GM04504 (cell line): ENCODE data around the gene BRD7.

Experiments used
- DNase-seq: peaks from one replicate; pipeline ENCODE4 v3.0.0-alpha.2; 2012; ENCODE audit warnings: low read depth

BRD7 gene

DNA sequence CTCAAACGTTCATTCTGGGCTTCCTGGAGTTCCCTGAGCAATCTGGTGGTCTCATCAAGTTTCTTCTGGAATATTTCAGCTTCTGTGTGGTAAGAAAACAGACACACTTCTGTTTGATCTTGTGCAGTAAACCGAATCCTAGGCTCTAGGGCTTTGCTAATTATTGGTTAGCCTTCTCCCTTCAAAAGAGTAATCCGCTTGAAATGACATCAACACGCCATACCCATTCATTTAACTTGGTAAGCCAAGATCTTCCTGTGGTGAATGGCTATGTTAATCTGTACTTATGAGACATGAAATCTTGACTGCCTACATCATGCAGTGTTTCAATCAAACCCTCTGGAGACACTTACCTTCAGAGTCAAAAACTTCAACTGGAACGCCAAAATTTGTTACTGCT, 48.5 kb downstream of the BRD7 start:
- no peak for DNase-seq

DNA sequence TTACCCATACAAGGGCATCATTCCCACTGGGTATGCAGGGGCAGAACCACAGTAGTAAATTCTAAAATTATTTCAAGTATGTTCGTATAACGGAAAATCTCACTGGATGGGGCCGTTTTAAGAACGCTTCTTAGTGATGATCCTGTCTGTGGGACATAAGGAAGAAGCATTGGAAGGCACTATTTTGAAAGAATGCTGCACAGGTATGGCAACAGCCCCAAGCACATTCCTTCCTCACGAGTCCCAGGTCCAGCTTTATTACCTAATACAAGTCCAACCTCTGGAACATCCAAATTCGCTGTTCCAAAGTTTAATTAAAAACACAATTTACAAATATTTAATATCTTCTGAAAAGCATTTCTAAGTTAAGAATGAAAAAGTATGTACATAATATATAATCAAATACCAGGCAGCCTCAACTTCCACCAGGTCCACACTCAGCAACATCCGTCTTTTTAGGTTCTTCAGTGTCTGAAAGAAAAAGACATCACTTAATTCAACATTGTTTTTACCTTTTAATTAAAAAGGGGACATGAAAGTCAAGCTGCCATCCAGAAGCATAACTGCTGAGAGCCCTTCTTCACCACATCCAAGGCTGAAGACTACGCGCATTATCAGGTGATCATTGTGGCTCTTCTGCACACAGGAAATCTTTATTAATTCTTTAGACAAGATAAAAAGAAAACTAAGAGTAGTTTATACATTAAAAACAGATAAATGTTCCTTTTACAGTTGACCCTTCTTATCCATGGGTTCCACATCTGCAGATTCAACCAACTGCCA, 49.8 kb downstream of the BRD7 start:
- DNase-seq, result no peak

DNA sequence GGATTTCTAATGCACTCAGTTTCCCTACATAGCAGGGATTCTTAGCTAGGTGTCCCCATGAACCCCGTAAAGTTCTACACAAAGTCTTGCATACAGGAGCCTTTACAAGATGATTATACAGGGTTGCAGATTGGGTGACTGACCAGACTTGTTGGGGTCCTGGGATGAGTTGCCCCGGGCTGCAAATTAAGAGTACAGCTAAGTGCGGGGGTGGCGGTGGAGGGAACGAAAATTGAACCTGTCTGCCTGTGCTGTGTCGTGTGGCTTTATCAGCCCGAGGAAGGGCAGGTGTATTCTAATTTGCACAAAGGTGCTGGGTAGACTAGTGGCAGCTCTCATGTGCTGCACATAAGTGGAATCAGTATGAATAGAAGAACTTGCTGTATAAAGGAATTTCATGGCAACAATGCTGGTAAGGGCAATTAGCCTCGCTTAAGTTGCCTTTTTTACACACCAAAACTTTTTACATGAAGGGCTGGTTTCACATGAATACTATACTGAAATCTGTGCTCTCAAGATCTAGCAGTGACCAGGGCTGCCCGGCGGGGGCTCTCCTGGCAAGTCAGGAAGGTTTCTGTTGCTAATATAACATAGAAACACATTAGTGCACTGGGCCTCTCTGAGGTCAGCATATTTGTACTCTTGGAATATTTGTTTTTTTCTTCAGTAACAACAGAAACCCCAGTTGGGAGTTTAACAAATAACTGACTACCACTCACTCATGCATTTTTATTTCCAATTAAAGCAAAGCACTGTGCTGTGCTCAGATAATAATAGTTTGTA, 51.7 kb downstream of the BRD7 start:
- no peak for DNase-seq

DNA sequence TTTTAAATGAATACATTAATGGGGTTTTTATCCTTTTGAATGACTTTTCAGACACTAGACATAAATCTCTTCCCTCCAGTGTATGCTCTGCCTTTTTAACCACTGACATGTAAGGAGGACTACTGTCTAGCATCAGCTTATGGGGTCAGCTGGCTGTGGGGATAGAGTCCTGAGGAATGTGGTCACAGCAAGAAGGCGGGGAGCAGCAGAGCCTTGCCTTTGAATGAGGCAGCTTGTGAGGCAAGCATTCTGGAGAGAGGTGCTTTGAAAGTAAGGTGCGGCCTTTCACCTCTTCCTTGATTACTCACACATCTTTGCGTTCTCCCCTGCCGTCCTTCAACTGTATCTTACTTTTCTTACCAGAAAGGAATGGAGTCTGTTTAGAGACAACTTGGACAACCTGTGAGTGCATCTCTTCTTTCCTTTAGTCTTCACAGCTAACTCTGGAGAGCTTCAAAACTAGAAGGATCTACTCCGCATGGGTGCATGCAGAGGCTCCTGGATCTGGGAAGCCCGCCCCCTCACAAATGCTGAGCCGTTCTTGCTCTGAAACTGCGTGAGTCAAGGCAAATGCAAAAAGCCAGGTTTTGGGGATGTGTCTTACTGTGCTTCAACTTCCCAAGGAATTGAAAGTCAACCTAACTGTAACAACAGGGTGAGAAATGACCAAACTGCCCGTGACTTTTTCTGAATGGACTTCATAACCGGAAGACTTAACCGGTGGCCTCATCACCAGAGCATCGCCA, 52.5 kb downstream of the BRD7 start:
- no peak for DNase-seq

DNA sequence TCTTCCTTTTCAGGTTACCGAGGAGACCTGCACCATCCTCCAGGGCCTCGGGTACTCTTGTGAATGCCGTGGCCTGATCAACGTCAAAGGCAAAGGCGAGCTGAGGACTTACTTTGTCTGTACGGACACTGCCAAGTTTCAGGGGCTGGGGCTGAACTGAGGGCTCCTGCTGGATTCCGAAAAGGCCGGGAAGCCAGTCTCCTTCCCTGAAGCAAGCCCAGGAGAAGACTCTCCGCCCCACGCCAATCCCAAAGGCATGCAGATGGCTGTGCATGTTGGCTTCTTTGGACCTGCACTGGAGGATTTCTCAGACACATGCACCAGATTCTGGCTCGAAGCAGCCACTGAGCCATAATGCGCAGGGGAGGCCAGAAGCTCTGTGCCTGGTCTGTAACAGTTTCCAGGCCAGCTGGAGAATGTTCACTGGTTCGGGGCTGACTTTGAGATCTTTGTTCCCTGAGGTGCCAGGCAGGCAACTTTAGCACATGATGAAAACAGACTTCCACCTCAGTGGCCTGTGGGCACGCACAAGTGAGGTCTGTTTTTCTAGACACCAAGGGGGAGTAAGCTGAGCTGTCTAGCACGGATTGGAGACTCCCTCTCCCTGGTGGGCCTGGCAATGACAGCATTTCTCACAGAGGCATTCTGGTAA, 53.3 kb downstream of the BRD7 start:
- DNase-seq, result no peak

DNA sequence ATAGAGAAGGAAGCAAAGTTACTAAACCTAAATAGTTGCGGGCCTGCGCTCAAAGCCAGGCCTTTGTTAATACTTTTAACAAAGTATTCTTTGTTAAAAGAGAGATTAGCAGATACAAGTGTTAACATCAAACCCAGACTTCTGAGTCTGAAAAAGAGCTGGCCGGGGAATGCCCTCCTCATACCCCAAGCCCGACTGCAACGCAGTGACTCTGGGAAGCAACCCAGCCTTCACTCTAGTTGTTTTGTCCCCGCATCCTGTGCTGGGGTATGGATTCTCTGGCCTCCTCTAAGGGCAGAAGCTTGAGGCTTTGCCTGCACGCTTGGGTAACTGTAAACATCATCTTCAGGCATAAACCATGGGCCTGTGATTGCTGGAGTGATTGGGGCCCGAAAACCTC, 54.1 kb downstream of the BRD7 start:
- no peak for DNase-seq

DNA sequence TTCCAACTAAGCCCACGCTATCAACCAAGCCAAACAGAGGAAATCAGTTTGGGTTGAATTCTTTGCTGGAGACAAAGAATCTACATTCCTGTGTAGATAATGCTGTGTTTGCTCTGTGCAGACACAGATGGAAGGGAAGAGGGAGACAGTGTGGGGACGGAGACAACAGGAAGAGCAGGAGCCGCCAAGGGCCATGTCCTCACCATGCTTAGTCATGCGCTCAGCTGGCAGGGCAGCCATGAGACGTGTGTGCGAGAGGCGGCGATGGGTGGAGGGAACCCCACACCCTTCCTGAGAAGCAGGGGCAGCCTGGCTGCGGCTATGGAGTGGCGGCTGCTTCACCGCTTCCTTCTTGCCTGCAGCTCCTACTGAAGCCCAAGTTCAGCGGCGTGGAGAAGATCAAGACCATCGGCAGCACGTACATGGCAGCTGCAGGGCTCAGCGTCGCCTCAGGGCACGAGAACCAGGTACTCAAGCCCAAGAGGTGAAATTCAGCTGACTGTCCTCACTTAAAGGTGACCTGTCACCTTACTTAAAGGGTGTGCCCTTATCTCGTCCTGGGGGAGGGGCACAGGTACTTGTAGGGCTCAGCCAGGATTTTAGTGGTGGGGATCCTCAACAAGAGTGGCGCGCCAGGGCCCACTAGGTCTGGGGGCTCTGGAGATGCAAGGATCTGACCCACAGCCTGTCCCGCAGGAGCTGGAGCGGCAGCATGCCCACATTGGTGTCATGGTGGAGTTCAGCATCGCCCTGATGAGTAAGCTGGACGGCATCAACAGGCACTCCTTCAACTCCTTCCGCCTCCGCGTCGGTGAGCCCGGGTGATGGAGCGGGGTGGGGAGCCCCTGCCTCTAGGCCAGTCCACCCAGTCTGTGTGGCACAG, 55.0 kb downstream of the BRD7 start:
- peak; percentile 65 for DNase-seq

DNA sequence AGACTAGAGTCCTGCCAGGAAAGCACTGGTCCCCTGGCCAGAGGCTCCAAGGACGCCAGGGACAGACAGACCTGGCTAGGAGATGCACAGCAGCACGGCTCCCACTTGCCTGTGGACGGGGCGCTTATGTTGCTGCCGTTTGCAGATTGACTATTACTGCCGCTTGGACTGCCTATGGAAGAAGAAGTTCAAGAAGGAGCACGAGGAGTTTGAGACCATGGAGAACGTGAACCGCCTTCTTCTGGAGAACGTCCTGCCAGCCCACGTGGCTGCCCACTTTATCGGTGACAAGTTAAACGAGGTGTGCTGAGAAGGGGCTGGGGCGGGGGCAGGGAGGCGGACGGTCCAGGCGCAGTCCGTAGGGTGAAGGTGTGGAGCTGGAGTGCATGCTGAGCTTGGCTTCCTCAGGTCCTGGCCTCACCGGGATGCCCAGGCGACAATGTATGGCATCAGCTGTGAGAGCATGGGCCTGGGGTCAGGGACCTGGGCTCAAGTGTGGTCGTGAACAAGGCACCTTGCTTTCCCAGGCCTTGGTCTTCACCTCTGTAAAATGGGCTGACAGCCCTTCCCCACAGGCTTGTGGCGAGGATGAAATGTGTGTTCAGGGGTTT, 56.8 kb downstream of the BRD7 start:
- no peak for DNase-seq

DNA sequence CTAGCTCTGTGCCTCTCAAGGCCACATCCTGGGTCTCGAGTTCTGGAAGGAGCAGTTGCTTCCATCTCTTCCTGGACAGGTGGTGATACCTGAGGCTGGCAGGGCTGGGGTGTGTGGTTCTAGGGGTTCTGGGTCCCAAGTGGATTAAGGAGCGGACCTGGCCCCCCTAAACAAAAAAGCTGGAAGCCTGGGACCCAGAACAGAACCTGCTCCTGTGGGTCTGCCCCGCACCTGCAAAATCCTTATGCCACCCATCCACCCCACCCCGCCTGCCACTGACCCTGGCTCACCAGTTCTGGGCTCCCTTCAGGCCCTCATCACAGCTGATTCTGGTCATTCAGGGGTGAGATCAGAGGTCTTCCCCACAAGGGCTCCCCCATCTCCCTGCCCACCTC, 57.7 kb downstream of the BRD7 start:
- DNase-seq, result no peak

DNA sequence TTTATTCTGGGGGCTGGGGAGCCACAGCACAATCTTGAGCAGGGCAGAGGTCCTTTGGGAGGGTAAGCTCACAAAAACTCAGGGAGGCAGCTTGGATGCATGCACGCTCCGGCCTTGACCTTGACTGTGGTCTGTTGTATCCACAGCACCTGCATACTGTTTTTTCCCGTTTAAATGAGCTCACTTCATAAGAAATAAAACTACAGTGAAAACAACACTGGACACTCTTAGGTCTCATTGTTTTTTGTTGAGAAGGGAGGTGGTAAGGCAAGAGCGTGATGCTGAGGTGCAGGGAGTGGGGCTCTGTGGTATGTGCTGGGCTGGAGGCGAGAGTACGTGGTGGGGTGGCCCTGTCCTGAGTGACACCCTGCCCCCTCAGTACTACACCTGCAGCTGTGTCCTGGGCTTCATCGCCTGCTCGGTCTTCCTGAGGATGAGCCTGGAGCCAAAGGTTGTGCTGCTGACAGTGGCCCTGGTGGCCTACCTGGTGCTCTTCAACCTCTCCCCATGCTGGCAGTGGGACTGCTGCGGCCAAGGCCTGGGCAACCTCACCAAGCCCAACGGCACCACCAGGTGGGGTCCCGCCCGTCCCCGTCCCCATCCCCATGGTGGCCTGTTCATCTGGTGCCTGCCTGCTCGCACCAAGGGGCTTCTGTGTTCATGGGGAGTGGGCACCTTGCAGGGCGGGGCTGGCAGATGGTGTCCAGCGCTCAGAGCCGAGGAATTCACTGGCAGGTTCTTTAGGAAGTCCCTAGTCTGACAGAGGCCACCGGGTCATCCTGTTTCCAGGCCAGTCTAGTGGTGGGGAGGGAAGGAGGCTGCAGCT, 58.3 kb downstream of the BRD7 start:
- DNase-seq, result no peak

DNA sequence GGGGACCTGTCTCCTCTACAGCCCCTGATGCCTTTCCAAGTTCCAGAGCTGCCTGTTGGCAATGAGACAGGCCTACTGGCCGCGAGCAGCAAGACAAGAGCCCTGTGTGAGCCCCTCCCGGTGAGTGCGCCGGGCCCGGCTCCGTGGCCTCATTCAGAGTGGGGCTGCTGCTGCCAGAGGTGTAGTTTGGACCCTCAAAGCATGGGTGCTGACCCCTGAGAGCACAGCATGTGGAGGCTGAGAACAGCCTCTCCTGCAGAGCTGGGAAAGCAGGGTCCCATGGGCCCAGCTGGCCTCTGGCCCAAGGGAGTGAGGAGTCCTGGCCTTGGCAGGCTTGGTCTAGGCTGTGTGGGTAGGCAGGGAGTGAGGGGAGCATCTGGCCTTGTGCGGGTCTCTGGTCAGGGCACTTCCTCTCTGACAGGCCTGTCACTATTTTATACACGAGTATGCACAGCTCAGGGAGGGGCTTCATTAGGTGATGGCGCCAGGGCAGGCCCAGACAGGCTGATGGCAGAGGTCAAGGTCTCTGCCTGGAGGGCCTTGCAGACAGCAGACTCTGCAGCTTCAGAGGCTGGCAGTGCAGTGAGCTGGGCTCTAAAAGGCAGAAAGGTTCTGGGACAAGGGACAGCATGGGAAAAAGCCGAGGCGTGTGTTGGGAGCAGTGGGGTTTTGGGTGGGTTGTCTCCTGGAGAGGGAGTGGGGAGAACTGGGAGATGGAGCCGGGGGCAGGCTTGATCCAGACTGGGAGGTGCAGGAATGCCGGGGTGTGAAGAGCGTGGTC, 59.1 kb downstream of the BRD7 start:
- no peak for DNase-seq

DNA sequence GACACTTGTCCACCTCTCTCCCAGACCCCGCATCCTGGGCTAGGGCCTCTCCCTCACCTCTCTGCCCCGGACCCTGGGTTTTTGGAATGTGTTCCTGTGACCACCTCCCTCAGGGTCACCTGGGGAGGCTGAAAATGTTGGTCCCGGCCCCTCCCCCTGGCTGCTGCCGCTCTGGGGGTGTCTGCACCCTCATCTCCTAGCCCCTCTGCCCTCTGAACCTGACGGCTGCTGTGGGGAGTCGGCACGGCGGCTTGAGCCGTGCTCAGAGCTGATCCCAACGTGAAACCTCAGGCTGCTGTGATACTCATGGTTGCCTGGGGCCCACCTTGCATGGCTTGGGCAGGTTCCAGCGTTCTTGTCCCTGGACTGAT, 59.6 kb downstream of the BRD7 start:
- no peak for DNase-seq

DNA sequence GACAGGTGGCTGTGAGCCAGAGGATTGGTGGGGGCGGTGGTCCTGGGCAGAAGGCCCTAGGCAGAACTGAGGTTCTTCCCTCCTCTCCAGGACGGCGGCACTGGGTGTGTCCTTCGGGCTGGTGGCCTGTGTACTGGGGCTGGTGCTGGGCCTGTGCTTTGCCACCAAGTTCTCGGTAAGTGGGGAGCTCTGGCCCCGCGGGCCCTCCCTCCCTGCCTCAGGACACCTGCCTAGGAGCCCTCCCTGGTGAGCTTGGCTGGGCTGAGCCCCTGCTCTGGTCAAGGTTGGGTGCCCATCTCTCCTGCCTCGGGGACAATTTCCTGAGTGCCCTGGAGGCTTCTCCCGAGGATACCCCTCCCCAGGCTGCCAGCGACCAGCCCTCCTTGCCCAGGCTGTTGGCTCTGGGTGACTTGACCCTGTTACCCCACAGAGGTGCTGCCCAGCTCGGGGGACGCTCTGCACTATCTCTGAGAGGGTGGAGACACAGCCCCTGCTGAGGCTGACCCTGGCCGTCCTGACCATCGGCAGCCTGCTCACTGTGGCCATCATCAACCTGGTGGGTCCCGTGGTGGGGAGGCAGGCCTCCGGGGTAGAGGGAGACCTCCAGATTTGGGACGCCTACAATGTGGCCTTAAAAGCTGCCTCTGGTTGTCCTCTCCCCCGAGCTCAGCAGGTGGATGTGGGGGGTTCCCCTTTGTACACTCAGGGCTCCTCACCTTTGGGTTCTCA, 60.4 kb downstream of the BRD7 start:
- DNase-seq, result no peak

DNA sequence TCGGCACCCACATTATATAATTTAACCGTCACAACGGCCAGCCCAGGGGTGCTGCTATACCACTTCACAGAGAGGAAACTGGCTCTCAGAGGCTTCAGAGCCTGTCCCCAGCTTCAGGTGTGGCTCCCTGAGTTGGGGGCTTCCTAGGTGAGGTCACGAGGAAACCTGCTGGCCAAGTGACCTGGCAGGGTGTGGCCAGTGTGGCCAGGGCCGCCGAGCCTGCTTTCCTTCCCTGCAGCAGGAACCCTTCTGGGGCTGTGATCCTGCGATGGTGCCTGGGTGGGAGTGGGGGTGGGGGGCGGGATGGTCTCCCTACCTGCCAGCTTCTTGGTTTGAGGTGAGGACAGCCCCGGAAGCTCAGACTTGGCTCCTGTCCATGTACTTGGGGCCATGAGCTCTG, 62.5 kb downstream of the BRD7 start:
- no peak for DNase-seq

DNA sequence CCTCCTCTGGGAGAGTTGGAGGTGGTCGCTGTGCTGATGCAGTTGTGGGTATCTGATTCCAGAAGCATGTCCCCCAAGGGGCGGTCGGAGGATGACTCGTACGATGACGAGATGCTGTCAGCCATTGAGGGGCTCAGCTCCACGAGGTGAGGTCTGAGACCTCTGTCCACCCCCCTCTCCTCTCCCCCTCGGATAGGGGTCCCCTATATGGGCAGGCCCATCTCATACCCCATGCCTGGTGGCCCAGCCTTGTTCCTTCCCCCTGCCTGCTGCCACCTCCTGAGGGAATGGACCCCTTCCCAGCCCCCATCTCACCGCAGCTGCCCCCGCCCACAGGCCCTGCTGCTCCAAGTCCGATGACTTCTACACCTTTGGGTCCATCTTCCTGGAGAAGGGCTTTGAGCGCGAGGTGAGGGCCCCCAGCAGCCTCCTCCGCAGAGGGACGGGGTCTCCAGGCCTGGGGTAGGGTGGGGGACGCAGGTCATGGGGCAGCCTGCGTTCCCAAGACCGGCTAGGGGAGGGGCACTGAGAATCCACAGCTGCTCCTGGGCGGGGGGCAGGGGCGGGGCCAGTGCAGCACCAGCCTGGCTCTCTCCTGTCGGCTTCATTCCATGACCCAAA, 63.2 kb downstream of the BRD7 start:
- no peak for DNase-seq

DNA sequence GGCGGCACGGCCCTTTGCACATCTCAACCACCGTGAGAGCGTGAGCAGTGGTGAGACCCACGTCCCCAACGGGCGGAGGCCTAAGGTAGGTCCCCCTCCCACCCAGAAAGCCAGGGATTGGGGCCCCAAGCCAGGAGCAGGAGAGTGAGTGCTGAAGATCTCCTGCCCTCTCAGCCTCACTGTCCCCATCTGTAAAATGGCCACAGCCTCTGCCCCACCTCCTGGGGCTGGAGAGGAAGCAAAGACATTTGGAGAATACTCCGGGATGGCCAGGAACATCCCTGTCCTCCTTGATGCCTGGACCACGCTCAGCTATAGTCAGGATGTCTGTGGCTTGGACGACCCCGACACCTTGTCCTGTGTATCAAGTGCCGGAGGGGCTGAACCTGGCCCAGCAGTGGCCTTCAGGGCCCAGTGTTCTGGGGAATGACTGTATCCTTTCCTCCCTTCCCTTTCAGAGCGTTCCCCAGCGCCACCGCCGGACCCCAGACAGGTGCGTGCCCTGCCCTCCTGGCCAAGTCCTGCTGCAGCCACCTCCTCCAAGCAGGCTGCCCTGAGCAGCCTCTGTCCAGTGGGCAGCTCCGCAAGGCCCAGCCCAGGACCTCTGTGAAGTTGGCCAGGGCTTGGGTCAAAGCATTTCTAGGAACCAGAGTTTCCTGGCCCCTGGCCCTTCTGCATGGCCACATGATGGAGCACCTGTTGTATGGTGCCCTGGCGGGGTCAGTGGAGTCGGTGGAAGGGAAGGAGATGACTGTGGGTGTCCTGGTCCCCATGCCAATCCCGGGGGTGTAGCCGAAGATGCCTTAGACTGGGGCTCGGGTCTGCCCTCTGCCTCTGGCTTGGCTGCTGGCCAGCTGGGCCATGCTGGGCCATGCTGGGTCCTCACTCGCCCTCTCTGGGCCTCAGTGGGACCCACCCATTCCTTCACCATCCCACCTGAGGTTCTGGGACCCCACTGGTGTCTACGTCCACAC, 64.0 kb downstream of the BRD7 start:
- no peak for DNase-seq
